Measurements from ENCODE around the gene DYTN.

Gene DYTN

DNA sequence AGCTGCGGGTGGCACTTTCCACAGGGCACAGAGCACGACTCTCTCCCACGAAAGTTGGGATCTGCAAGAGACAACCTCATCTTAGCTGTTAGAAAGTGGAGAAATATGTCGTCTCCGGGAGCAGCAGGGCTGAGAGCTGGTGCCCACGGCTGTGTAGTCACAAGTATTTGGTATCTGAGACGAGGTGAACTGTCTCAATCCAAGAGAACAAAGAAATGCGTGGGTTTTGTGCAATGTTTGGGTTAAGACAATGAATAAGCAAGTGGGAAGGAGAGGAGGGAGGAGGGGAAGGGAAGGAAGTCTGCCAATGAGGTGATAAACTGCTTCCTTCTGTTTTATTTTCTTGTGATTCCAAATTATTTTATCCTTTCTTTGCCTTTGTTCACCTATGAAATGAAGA is 18.0 kb downstream of the DYTN start:
- FAIRE-seq: no peak

DNA sequence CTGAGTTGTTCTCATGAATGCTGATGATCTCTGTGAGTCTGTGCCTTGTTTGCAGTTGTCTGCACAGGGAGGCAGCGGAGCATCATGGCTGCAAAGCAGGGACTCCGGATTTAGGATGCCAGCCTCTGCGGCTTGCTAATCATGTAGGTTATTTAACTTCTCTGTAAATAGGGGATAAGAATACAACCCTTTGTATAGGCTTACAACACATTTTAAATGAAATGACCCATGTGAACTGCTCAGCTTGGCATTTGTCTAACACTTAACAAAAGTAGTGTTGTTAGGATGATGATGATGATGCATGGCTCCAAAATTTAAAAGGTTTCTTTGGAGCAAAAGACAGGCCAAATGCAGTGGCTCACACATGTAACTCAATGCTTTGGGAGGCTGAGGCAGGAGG is 19.4 kb downstream of the DYTN start:
- no peak for FAIRE-seq

DNA sequence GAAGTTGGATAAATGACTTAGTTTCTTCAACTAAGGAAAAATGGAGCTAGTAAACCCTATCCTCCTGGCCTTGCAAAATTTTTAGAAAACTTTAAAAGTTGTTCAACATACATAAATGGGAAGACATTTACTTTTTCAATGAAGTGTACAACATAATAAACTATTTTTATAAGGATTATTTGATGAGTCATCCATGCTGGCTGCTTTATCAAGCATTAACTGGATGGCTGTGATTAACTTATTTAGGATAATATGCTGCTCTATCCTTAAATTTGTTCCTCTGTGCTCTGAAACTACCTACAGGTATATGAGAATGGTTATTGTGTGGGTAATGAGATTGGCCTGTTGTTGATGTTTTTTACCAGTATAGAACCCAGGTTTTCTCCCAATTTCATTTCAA is 21.3 kb downstream of the DYTN start:
- FAIRE-seq: no peak

DNA sequence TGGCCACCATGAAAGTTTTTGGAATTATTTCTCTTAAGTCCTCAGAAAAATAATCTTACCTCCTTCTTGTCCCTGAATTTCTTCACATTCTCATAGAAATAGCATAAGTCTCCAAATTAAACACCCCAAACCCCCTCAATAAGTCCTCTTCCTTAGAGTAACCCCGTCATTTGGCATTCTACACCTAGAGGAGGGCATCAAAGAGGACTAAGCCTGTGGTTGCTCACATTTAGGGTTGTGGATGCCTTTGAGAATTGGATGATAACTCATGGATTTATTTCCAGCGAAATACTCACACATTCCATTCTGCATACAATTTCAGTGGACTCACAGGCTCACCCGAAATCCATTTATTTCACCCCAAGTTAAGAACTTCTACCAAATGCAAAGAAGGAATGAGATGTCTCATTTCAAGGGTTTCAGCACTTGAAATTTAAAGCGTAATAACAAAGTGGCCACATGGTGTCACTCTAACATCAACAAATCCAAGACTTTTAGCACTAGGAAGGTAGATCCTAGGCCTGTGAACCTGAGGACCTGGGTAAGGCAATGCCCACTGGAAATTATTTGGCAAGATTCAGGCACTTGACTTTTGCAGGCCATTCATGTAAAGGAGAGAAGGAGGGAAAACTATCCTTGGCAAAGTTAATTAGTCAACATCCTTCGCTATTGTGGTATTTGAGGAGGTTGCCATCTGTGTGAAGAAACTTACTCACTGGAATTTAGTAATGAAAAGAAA is 24.6 kb downstream of the DYTN start:
- FAIRE-seq: peak; percentile 77

DNA sequence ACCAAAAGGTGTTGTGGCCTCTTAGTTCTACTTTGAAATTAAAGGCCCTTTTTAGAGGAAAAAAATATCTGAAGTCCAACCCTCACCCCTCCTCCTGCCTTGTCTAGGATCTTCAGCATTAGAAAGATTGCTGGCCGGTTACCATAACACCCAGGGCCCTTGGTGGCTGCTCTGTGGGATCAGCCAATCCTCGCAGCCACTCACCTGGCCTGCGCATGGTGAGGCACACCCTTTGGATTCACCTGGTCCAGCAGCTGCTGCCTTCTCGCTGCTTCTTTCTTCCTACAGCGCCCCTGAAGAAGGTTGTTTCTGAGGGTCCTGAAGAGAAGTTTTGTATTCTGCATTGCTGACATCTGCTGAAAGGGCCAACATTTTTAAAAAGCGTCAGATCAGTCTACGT is 25.2 kb downstream of the DYTN start:
- no peak for FAIRE-seq

DNA sequence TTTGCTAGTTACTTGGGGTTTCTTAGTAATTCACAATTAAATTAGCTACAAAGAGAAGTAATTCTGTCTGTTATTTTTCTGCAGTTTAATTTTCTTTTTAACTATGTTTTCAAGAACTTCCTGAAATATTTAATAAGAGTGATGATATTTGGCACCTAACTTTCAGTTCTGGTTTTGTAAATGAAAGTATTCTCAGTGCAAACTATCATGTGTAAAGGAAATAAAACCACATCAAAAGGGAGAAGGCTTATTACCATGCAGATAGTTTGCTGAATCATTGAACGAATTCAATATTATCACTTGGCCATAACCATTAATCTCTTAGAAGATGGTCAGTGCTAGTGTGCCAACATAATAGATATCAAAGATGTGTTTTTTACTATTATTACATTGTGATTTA is 29.2 kb downstream of the DYTN start:
- FAIRE-seq: no peak

DNA sequence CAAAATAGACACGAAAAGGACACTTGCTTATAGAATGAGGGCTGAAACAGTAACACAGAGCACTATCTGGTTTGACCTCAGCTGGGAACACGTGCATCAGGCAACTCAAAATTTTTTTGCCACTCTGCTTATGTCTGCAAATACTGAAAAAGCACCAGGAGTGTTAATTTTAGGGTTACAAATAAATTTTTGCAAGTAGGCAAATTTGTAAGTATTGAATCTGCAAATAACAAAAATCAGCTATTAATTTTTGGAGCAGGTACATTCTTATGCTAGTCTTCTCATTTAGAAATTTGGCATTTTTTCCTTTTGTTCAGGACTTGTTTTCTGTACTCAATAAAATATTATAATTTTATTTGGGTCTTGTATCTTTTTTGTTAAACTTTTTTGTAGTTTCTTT is 29.7 kb downstream of the DYTN start:
- FAIRE-seq: no peak

DNA sequence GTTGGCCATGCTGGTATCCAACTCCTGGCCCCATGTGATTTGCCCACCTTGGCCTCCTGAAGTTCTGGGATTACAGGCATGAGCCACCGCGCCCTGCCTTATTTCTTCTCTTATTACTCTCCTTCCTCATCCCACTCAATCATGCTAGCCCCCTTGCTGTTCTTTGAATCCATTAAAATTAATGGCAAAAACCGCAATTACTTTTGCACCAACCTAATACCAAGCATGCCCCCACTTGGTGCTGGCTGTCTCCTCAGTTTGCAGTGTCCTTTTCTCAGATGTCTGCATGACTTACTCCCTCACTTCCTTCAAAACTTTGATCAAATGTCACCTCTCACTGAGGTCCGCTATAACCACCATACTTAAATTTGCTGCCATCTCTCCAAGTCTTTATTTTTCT is 34.6 kb downstream of the DYTN start:
- FAIRE-seq: no peak

DNA sequence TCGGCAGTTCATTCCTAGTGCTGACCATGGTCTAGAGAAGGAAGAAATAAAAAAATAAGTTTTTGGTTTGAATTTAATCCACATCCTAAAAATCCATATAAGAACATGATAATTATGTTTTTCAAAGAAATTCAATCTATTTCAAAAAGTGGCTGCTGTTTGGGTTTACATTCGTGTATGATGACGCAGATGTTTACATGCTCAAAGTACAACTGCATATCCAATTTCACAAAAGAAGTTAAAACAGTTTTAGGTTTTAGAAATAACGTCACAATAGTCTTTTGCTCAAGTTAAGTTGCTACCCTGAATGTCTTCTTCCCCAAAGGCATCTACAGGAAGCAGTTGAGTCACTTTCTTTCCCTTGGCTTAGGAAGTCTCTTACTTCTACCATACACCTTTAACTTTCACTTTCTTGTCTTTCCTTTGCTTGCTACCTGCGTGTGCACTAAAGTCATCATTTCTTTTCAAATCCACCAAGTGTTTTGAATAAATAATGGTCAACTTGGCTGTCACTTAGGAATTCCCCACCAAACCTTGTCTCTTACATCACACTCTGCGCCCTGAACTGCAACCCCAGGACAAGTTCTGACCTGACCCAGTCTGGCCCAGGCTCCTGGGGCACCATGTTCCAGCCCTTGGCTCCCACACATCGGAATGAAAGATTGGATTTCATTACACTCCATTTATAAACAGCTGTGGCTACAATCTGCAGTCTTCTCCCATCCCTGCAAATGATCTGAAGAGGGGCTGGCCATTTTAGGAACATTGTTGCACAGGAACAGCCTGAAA is 47.5 kb downstream of the DYTN start:
- no peak for FAIRE-seq

DNA sequence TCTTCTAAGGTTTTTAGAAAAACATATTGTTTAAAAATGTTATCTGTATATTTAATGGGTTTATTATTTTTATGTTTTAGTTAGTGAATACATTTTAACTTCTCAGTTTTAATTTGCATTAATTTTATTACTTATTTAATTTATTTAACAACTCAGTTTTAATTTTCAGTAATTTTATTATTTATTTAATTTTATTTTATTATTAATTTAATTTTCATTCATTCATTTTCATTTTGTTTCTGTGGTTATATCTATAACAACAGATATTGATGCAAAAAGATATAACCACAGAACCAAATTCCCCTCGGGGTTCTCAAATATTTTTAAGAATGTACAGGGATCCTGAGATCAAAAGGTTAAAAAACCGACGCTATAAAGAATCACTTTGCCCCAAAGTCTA is 52.9 kb downstream of the DYTN start:
- FAIRE-seq: peak; percentile 62

DNA sequence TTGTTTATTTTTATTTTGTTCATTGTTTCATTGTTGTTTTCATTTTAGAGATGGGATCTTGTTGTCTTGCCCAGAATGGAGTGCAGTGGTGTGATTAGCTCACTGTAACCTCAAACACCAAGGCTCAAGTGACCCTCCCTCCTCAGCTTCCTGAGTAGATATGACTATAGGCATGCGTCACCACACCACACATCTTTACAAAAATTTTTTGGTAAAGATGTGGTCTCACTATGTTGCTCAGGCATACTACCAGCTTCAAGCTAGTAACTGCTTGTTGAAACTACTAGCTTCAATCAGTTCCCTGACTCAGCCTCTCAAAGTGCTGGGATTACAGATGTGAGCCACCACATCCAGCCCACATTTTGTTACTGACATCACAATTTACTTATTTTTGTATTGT is 61.1 kb downstream of the DYTN start:
- FAIRE-seq: no peak

DNA sequence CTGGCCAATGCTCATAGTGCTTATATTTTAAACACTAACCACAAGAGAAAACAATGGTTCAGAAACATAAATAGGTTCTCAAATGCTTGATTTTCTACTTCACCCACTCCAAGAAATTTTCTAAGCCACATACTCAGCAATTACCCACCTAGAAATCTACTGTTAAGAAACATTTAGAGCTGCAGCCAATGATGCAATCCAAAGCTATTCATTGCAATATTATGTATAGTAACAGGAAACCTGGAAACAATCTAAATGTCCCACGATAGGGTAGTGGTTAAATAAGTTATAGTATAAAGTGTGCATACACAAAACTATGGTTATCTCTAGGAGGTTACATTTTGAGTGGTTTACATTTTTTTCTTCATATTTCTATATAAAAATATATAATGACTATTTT is 70.2 kb downstream of the DYTN start:
- FAIRE-seq: no peak

DNA sequence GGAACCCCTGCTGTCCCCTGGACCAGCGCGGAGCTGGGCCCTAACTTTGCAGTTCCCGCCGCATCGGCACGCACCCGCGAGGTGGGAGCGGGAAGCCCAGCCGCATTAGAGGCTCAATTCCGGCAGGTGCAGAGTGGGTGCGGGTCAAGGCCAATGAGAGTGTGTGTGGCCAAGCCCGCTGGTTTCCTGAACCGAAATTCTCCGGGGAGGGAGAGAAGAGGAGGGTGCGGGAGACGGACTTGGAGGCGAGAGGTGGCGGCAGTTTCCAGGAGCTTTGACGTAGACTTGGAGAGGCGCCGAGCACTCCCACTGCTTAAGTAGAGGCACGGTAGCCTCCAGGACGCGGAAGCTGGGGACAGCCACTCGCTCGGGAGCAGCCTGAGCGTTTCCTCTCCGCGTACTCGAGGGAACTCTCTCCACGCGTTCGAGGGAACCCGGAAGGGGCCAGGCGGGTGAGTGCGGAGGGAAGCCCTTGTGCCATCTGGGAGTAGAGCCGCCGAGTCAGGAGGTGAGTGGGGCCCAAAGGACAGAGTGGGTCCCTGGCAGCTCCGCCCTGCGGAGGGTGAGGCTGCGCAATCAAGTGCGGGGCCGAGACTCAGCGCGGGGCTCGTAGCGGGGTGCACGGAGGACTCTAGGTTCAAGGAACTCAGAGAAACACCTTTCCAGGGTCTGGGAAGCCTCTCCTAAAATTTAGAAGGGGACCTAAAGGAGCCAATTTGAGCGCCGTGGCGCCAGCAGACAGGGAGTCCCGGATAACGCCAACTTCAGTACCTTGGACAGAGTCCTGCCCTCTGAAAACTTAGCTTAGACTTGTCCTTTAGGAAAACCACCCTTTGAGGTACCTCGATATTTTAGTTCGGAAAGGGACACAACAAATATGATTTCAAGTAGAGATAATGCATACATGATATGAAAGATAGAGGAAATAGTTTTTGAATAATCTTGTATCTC is 75.8 kb downstream of the DYTN start, which contains the start of gene FAM237A:
TSS of gene FAM237A (plus strand) at position 413 of the 951 bp plus-strand sequence. CDS start 1,750 bp downstream, outside the sequence.
- no peak for FAIRE-seq

DNA sequence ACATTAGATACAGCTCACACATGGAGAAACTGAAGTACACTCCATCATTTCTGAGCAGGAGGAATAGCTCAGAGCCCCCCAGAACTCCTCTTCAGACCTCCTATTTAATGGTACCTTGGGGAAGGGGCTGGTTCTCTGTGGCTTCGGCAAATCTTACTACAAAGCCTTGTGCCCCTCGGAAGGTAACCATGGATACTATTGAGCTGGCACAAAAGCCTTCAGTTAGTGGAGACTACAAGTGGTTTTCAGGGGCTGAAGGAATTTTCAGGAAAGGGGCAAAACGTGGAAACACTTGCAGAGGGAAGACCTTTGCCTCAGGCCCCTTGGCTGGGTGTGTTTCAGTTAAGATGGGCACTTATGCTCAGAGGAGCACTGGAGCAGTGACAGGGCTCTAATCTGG is 77.0 kb downstream of the DYTN start:
- no peak for FAIRE-seq

DNA sequence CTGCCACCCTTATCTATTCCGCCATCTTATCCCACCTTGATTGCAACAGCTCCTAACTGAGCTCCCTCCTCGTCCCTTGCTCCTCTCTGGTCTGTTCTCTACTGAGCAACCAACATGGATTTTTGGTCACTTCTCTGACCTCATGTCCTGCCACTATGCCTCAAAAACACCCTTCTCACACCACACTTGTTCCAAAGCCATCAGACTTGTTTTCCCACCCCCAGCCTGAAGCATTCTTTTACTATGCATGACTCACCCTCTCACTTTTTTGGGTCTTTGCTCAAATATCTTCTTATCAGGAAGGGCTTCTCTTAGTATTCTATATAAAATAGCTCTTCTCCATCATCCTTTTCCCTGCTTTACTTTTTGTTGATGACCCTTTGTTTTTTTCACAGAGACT is 78.6 kb downstream of the DYTN start:
- FAIRE-seq: no peak

DNA sequence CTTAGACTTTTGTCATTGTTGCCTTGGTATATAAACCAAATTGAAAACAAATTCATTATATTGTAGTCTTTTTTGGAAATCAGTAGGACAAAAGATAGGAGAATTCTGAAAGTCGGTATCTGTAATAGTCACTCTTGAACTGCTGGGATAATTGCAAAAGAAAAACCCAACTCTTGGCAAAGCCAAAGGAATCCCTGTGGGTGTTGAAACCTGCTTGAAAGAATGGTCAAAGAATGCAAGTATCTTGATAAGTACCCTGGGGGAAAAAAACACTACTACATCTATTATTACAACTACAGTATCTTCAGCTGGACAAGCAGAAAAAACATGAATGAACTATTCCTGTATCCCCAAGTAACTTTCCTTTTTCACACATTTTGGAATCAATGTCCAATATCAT is 83.2 kb downstream of the DYTN start:
- no peak for FAIRE-seq

DNA sequence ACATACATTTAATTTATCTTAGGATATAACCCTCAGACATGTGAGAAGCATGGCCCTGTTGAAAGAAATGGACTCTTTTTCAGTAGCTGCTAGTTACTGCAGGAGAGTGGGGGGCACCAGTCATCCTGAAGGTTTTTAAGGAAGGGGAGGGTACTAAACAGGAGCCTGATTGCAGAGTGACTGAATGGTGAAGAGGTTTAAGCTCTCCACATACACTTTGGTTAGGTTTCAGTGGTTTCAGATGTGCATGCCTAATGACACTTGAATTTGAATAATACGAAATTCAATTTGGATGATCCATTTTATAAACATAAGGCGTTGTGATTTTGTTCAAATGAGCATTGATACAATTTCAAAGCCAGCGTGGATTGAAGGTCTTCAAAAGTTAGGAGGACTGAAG is 86.9 kb downstream of the DYTN start:
- no peak for FAIRE-seq

DNA sequence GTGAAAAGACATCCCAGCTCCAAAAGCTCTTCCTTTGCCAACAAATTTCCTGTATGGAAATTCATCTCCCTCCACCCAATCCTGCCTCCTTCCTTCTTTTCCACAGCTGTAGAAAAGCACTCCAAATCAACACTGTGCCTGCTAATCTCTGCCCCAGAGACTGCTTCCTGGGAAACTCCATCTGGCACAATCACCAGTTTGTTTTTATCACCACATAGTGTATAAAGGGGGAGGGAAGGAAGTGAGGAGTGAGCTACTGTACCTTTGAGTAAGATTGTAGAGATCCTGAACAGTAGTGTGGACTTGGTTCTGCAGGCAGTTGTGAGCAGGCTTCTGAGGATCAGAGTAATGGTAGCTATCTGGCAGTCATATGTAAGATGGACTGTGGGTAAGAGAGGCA is 90.6 kb downstream of the DYTN start:
- no peak for FAIRE-seq

DNA sequence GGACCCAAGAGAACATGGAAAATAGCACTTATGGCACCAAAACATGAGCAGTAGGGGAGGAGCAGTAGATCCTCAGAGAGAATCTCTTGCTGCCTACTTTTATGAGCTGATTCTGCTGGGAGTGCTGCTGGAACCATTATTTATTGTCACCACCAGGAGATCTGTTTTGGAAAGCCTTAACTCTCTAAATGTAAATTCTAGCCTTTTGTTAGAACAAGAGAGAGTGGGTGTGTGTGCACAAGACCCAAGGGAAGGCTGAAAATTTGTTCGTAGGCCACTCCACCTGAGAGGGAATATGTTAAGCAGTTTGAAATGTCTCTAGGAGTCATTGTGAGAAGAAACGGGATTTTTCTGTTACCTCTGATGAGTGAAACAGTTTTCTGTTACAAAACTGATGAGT is 92.1 kb downstream of the DYTN start:
- no peak for FAIRE-seq

DNA sequence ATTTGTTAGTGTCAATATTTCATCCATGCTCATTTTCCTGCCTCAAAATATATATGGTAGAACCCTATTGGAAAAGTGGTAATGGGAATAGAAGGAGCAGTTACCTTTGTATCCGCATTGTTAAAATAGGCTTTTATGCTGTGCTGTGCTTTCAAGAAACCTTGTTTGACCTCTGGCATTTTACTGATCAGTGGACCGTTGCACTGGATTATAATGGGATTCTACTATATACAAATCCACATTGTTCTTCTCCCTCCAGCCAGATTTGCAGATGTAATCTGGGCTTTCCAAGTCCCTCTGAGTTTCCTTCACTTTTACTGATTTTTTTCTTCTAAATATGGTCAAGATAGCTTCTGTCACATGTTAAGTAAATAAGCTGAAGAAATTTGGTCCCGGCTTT is 99.2 kb downstream of the DYTN start:
- no peak for FAIRE-seq

DNA sequence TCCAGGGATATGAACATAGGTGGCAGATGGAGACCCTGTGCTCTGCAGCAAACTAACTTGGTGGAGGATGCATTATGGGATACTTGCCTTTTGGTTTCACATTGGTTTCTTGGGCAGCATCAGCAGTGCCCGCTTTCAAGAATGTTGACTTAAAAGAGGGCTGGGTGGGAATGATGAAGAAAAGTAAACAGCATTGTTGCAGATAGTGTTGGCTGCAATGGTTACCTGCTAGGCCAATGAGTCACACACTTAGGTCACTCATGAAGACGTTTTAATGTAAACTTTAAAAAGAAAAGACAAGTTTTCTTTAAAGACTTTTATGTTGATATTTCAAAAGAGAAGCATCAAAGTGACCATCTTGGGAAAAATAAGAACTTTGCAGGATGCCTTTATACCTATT is 102.0 kb downstream of the DYTN start:
- no peak for FAIRE-seq

DNA sequence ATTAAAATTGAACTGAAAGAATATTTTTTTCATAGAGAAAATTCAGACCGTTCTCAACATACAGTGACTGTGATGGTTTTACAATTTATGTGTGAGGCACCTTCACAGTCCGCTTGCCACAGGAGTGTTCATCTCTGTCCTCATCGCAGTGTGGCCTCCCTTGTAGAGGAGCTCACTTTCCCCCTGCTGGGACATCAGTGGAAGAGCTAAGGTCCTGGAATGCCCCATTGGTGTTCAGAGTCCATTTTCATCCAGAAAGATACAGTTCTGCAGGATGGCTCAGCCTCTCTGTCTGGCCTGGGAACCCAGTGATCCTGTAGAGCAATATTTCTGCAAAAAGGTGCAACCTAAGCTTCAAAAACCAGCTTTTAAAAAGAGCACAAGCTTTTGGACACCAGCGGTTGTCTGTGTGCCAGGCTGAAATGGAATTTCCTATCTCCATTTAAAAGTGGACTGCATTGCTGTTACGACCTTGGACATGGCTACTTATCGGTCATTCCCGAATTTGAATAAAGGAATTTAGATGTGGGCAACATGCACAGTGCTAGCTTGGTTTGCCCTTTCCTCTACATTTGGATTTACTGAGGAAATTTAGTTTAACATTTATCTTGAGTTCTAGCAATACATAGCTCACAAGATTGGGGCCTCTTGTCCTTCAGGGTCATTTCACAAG is 102.6 kb downstream of the DYTN start:
- no peak for FAIRE-seq

DNA sequence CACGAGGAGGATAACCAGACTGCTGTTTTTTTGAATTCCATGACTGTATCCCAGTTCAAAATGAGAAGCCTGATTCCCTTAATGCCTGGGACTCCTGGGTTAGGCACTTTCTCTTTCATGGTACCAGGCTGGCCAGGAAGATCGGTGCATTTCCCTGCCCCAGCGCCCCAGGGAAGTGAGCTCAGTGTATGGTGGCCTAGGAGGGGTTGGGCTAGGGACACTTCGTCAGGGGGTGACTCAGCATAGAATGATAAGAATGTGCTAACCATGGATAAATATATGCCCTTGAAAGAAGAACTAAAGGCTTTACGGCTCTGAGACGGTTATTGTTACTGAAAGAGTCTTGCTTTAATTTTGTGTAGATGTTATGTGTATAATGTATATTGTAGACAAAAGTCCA is 103.4 kb downstream of the DYTN start:
- no peak for FAIRE-seq
